ENCODE results near the gene PLD6.
"Not testable (repeated sequence)": the region's sequence is repeated elsewhere in the genome, so short reads cannot be mapped to it uniquely, and the experiment has no call there.

PLD6 gene, protein sequence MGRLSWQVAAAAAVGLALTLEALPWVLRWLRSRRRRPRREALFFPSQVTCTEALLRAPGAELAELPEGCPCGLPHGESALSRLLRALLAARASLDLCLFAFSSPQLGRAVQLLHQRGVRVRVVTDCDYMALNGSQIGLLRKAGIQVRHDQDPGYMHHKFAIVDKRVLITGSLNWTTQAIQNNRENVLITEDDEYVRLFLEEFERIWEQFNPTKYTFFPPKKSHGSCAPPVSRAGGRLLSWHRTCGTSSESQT

DNA sequence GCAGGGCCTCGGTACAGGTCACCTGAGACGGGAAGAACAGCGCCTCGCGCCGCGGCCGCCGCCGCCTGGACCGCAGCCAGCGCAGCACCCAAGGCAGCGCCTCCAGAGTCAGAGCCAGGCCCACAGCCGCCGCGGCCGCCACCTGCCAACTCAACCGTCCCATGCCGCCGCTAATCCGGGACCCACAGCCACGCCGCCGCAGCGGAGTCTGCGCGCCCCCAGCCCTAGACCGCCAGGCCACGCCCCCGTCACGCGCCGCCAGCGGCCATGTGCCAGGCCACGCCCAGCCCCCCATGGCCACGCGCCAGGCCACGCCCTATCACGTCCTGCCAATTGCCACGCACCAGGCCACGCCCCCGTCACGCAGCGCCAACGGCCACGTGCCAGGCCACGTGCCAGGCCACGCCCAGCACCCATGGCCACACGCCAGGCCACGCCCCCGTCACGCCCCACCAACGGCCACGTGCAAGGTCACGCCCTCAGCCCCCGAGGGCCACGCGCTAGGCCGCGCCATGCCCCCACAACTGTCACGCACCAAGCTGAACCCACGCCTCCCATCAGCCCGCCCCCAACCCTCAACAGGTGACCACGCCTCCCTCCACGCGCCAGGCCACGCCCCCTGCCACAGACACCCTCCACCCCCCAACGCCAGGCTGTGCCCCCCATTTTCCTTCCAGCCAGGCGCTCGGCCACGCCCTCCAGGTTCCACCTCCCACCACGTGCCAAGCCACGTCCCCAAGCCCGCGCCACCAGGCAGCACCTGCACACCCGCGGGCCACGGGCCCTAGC lies at the start of gene PLD6:
PLD6 (minus strand) TSS at position 210 of the 789 bp plus-strand sequence; CDS start at position 163, 47 bp downstream.
- DNase-seq: peak; percentile 82

DNA sequence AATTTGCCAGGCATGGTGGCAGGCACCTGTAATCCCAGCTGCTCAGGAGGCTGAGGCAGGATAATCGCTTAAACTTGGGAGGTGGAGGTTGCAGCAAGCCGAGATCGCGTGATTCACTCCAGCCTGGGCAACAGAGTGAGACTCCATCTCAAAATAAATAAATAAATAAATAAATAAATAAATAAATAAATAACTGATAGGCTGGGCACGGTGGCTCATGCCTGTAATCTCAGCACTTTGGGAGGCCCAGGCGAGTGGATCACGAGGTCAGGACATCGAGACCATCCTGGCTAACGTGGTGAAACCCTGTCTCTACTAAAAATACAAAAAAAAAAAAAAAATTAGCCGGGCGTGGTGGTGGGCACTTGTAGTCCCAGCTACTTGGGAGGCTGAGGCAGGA lies 49.6 kb upstream of the PLD6 start:
- not testable (repeated sequence) for DNase-seq

DNA sequence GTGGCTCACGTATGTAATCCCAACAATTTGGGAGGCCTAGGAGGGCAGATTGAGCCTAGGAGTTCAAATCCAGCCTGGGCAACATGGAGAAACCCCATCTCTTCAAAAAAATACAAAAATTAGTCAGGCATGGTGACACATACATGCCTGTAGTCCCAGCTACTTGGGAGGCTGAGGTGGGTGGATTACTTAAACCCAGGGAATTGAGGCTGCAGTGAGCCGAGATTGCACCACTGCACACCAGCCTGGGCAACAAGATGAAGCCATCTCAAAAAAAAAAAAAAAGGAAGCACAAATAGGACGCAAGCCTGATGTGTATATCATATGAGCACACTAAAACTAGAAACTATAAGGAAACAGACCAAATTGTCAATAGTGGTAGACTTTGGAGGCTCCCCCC lies 47.9 kb upstream of the PLD6 start:
- DNase-seq: no peak

DNA sequence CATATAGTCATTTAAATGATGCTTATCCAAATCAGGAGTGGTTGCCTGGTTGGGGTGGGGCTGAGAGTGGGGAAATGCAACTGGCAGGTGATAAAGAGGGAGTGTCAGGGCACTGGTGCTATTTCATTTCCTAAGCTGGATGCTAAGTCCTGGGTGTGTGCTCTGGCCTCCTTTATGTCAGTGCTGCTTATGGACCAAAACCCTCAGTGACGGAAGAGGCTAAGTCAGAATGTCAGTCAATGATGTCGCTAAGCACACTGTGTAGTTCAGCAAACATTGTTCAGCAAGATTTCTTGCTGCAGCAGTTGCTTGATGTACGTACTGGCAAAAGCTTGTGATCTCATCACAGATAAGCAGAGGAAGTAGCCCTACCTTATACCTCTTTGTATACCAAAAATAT lies 47.3 kb upstream of the PLD6 start:
- DNase-seq: no peak

DNA sequence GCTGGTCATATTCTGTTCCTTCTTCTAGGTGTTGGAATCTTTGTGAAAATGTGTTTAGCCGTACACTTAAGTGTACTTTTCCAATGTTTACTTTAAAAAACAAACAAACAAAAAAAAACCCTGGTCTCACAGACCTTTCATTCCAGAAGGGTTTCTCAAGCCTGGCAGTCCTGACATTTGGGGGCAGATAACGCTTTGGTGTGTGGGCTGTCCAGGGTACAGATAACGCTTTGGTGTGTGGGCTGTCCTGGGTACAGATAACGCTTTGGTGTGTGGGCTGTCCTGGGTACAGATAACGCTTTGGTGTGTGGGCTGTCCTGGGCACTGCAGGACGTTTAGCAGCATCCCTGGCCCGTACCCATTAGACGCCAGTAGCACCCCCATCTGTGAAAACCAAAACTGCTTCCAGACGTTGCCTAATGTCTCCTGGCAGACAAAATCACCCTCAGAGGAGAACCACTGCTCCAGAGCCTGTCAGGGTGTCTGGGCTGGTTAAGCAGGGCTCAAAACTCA lies 46.1 kb upstream of the PLD6 start:
- DNase-seq: no peak

DNA sequence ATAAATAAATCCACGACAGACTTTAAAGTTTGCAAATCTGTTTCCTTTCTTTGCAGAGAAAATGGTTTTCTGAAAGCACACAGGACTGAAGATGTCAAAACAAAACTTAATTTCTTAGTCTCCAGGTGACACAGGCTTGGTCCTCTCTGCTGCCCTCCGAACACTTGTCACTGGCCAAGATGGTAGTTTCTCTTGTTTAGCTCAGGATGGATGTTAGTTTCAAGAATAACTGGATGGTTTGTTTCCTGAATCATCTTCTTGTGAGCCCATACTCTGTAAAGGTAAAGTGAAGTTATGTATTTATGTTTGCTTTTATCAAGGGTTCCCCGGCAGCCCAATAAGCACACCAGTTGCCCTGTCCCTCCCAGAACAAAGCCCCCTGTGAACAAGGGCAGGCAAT lies 40.7 kb upstream of the PLD6 start:
- no peak for DNase-seq

DNA sequence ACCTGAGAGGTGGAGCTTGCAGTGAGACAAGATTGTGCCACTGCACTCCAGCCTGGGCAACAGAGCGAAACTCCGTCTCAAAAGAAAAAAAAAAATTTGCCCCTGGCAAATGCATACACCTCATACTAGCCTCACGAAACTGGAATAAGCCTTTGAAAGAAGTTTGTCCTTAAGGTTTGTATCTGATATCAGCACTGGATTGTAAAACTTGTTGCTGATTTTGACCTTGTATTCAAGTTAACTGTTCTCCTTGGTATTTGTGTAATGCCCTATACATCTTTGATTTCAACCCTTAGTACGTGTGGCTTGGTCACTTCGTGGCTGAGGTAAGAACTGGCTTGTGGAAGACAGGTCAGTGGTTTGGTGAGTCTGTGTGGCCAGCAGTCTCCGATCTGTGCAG lies 37.0 kb upstream of the PLD6 start:
- DNase-seq: no peak

DNA sequence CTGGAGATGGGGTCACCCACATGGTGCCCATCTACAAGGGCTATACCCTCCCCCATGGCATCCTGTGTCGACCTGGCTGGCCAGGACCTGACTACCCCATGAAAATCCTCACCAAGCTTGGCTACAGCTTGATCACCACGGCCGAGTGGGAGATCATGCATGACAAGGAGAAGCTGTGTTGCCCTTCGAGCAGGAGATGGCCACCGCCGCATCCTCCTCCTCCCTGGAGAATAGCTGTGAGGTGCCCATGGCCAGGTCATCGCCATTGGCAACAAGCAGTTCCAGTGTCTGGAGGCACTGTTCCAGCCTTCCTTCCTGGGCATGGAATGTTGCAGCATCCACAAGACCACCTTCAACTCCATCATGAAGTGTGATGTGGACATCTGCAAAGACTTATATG lies 36.1 kb upstream of the PLD6 start:
- no peak for DNase-seq

DNA sequence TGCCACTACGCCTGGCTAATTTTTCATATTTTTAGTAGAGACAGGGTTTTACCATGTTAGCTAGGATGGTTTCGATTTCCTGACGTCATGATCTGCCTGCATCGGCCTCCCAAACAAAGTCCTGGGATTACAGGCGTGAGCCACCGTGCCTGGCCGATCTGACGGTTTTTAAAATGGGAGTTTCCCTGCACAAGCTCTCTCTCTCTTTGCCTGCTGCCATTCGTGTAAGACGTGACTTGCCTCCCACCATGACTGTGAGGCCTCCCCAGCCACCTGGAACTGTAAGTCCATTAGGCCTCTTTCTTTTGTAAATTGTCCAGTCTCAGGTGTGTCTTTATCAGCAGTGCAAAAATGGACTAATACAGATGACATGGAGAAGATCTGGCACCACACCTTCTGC lies 35.5 kb upstream of the PLD6 start:
- no peak for DNase-seq

DNA sequence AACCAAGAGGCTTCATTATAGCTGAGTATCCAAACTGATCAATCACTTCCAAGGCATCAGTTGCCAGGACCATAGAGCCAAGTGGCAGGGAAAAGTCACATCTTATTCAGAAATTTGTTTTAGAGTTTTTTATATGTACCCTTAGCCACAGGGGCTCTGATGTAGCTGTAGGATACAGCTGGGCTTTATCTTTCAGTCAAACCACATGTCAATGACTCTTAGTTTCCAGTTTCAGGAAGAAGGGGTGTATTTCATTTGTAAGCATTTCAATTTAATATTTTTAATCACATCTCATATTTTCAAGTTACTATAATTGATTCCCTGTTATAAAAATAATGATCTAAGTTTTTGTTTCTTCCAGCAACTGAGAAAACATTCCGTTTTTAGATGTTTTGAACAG lies 33.7 kb upstream of the PLD6 start:
- DNase-seq: no peak

DNA sequence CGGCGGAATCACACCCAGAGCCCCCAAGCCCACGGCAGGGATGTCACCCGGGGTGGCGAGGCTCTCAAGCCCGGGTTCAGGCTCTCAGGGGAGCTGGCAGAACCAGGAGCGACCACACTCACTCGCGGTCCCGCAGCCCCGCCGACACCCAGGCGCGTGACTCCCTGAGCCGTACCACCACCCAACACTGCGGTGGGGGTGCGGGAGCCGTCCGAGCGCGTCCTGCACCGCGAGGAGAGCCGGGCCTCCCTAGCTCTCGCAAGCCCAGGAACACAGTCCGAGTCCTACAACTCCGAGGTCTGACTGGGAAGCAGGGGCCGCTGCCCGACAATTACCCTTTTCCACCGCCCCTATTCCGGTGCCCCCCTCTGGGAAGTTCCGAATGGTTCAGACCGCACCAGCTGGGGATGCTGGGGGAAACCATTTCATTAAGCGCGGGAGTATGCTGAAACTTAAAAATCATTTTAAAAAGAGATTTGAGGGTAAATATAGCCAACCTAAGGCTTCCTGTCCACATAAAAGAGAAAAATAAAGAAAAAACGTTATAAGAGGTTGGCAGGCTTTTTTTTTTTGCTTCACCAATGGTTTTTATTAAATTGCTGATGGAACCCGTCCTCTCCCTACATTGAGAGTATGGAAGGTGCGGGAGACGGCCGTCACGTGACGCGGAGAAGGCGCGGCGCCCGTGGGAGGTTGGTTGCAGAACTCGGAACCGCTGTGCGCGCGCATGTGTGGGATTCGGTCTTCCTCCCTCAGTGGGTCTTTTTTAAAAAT lies 31.1 kb upstream of the PLD6 start, which contains the start of gene FLCN:
FLCN (minus strand) TSS at position 143 of the 774 bp plus-strand sequence. CDS start 9,031 bp downstream, outside the sequence.
- DNase-seq: peak; percentile 78

DNA sequence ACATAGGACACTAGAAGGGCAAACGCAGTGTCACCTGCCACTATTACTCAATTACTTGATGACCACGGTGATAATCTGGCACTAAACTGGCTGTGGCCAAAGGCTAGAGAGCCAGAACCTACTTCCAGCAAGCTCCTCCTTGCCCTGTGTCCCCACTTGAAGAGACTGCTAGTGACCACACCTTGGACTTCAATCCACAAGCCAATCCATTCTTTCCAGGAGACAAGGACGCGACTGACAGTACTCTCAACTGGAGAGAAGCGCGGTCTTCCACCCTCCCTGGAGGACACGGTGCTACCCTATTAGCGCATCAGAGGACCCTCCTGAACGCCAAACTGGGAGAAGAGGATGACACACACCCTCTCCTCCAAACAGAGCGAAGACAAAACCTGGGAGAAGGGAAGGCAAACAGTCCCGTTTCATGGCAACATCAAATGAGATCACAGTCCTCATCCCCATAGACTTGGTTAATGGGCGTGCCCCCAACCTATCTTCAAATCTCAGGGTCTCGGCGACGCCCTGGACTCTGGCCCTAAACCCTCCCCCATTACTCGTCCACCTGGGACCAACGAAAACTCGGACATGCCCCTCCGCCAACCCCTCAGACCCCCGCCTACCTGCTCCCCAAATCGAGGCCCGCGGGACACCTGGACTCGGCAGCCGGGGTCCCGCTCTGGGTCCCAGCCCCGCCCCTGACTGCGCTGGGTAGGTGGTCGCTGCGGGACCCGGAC lies 30.3 kb upstream of the PLD6 start:
- no peak for DNase-seq

DNA sequence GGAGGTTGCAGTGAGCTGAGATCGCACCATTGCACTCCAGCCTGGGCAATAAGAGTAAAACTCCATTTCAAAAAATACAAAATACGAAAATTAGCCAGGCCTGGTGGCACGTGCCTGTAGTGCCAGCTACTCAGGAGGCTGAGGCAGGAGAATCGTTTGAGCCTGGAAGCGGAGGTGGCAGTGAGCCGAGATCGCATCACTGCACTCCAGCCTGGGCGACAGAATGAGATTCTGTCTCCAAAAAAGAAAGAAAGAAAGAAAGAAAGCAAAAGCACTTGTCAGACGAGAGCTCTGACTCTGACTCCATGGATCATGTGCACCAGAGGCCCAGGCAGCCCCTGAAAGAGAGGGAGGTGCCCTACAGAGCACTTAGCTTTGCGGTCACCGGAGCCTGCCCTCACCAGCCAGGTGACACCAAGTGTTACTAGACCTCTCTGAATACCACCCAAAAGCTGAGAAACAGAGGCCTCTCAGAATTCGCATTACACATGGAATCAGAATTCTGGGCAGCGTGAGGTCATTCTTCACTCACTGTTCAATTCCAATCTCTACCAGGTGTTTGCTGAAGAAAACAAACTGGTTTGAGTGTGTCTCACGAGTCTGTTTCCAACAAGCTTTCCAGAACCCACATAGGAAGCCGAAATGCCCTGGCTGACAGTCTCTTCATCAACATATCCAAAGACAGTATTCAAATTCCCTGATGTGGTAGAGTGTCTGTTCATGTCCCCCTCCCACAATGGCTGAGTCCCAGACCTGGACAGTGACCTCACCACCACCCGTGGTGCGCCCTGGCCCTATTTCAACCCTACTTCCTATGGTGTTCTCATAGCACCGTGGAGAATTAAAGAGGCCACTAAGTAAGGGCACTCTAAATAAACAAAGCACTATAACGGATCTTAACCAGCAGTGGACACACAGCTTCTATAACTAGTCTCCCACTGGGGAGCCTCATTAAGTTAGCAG lies 29.4 kb upstream of the PLD6 start:
- DNase-seq: no peak

DNA sequence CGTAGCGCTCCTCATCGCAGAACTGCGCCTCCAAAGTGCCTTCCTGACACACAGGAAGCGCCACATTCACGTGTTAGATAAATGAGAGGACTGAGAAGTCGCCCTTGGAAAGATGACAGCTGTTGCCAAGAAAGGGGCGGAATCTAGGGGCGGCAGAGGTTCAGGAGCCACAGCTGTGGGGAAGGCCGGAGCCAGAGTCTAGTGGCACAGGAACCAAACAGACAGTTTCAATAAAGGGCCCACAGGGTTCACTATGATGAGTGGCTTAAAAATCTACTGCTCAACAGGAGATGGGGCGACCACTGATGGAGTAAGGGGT lies 26.1 kb upstream of the PLD6 start:
- DNase-seq: no peak

DNA sequence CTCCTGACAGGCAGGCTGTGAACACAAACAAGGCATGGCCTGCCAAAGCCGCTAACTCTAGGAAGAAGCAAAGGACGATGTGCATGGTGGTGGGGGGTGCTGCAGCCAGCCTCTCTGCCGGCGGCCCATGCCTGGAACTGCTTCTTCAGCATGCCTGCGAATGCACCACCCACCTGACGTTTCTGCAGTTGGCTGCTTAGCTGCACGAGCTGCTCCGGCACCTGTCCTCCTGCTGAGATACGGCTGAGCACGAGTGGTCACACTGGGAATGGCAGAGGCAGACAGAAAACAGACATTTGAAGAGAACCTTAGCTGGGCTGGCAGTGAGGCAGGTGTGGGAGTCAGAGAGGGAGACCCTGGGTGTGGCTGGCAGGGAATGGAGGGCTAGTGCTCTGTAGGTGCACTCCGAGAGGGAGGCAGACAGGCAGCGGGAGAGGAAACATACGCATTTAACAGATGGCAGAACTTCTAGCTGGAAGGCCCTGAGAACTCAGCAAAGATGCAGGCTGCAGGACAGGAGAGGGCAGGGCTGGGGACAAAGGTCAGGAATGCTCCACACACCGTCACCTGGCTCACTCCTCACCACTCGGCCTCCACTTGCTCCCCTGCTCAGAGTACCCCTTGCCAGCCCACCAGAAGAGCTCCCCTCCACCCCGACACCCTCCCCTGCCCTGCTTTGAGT lies 25.6 kb upstream of the PLD6 start:
- no peak for DNase-seq

DNA sequence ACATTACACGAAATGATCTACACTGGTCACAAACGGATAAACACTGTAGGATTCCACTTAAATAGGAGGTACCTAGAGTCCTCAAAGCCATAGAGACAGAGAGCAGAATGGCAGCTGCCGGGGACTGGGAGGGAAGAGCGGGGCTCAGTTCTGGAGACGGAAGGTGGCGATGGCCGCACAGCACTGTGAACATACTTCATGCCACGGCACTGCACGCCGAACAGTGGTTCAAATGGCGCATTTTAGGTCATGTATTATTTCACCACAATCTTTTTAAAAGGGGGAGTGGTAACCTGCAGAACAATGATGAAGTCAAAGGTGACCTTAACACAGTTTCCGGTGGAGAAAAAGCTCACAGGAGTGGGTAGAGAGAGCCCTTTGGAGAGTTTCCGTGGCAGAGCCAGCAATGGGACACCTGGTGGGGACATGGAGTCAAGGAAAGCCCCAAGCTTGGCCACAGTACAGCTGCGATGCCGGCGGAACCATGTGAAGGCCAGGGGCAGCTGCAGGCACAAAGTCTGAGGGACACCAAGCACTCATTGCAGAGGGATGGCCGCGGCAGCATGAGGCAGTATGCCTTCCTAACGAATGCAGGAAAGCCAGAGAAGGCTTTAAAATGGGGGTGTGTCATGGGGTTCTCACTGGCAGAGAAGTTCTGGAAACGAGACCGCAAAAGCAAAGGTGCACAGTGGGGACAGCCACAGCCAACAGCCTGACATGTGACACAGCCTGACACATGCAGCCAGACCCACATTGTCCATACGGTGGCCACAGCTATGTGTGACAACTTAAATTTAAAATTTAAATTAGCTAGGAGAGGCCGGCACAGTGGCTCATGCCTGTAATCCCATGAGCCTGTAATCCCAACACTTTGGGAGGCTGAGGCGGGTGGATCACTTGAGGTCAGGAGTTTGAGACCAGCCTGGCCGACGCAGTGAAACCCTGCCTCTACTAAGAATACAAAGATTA lies 23.6 kb upstream of the PLD6 start:
- no peak for DNase-seq

DNA sequence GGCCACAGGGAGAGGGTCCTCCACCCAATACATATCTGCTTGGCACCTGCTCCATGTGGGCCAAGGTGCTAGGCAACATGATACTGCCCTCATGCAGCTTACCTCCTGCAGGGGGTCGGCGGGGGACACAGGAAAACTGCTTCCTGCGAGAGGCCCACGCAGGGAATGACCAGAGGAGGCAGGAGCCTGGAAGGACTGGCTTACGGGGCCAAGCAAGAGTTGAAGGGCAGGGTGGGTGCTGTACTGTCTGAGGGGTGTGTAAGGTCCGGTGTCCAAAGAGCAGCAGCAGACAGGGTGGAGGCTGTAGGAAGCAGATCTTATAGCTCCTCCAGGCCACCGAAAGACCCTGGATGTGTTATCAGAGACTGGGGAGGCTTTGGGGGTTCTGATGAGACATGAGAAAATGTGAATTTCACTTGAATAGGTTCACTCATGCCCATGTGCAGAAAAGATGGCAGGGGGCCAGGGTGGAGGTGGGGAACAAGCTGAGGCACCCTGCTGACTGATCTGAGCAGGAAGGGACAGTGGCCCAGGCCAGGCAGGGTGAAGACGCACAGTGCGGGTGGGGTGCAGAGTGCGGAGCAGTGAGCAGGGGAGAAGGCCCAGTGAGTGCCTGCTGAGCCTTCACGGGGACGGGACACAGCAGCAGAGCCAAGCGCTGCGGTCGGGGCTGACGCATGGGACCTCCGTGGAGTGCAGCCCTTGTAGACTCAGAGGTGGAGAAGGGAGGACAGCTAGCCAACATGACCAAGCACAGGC lies 22.6 kb upstream of the PLD6 start:
- DNase-seq: no peak

DNA sequence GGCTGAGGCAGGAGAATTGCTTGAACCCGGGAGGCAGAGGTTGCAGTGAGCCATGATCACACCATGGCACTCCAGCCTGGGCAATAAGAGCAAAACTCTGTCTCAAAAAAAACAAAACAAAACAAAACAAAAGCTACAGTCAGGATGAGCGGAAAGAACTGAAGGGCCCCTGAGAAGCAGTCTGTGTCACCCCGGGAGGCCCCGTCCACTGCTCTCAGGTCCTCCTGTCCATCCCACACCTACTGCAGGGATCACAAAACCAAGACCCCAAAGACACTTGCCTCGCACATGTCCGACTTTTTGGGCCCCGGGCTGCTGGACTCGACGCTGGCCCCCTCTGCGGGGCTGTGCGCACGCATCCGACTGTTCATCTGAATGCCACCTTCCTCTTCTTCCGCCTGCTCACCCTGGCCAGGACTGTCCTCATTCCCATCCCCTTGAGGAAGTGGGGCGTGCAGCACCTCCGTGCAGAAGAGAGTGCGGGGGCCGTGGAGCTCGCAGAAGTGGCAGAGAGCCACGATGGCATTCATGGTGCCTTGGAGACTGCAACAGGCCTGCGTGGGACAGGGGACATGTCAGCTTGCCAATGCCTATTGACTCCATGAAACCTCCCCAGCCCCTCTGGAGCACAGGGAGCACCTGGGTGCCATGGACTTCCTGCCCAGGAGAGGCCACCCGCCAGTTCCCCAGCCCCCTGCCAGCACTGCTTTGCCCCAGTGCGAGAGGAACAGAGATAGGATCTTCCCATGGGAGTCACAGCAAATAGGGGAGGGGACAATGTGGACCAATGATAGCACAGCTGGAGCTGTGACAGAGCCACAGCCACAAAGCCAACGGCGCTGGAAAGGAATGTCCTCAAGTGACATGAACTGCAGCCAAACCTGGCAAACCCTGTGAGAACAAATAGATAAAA lies 21.7 kb upstream of the PLD6 start:
- no peak for DNase-seq
